ENCODE data around the gene DENND4C.

DENND4C gene

DNA sequence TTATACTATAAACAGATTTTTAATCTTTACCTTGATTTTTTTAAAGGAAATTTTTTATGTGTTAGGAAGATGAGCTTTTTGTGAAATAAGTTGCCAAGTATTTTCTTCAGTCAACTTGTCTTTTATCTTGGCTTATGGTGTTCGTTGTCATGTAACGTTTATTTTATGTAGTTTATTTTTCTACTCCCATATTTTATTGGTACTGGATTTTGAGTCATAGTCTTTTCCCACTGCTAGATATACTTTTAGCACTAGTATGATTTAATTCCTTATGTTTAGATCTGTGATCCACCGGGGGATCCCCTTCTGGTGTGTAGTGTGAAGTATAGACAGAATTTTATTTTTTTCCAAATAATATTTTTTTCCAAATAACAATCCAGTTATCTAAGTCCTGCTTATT is 54.2 kb downstream of the DENND4C start:
- no peak for TF ChIP-seq CTCF (conservative IDR thresholded peaks at IDR 0.05)
- H3K27ac ChIP-seq: no peak overlapping the region

DNA sequence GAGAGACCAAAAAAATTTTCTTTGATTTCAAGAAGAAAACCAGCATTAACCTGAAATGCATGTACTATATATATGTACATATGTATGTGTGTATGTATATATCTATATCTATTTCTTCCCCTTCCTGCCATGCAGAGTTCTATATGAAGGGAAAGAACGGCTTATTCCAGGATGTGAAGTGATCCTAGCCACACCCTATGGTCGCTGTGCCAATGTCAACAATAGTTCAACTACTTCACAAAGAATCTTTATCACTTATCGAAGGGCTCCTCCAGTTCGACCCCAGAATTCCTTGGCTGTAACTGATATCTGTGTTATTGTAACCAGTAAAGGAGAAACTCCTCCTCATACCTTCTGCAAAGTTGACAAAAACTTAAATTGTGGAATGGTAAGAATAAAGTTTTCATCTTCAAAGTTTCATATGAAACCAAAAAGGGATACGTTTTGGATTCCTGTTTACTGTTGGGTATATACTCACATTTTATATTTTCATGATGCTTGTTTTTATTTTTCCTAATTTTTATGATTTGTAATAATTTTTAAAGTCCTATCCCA is 56.2 kb downstream of the DENND4C start:
- no peak for TF ChIP-seq CTCF (conservative IDR thresholded peaks at IDR 0.05)
- H3K27ac ChIP-seq: no peak overlapping the region

- no peak for TF ChIP-seq CTCF (conservative IDR thresholded peaks at IDR 0.05)
- no peak overlapping the region for H3K27ac ChIP-seq
These were observed 57.6 kb downstream of the DENND4C start for GRCh38 chr9:19288081-19288480.

GRCh38 chr9:19290103-19290502 is 59.6 kb downstream of the DENND4C start:
- H3K27ac ChIP-seq: no peak overlapping the region
- TF ChIP-seq CTCF (conservative IDR thresholded peaks at IDR 0.05): no peak

DNA sequence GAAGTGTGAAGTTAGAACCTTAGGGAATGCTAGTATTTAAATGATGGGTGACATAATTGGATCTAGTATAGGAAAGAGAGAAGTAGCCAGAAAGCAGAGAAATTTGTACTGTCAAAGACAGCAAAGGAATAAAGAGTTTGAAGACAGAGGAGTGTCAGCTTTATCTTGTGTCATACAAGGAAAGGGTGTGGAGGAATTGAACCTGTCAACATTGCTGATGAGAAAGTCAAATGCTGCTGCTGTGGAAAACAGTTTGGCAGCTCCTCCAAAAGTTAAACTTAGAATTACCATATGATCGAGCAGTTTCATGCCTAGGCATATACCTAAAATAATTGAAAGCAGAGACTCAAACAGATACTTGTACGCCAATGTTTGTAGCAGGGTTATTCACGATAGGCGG is 63.7 kb downstream of the DENND4C start:
- TF ChIP-seq CTCF (conservative IDR thresholded peaks at IDR 0.05): no peak
- H3K27ac ChIP-seq: no peak overlapping the region

GRCh38 chr9:19298436-19299000 is 68.0 kb downstream of the DENND4C start:
- H3K27ac ChIP-seq: no peak overlapping the region
- TF ChIP-seq CTCF (conservative IDR thresholded peaks at IDR 0.05): no peak

DNA sequence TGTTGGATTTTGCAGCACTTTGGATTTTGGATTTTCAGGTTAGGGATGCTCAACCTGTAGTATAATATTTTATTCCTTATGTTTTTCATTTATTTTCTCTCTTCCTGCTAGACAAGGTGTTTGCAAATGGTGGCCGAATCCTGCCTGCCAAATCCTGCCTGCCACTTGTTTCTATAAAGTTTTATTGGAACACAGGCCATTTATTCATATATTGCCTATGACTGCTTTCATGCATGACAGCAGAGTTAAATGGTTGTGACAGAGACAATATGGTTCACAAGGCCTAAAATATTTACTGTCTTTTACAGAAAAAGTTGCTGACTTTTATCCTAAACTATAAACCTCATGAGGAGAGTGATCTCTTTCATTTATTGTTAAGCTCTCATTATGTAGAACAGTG is 72.7 kb downstream of the DENND4C start:
- TF ChIP-seq CTCF (conservative IDR thresholded peaks at IDR 0.05): no peak
- no peak overlapping the region for H3K27ac ChIP-seq

Measured in VCaP (cell line).